Measurements from ENCODE around the gene PLA2G2A.

GRCh38 chr1:19946331-19946751 is 33.1 kb downstream of the PLA2G2A start:
- TF ChIP-seq CTCF (IDR thresholded peaks at IDR 0.05): no peak
- no peak for TF ChIP-seq POLR2A (IDR thresholded peaks at IDR 0.05)

Data from thyroid gland (tissue), 4 donors.